ENCODE measurements around the gene RYR2. TPM values are rescaled to one million over a fixed set of nuclear protein-coding genes. Genes with fewer than 3 reads are reported as not detected.

The RYR2 gene
- total and polyA plus RNA-seq, 12 donors, result 43.1 to 1,252 (median 872) TPM

GRCh38 chr1:237852342-237852741 is 810.4 kb downstream of the RYR2 start:
- Histone ChIP-seq H3K27ac (no peak overlapping the region), H3K4me1 (no peaks in the 10 kb centered on the region), H3K4me3 (no peak overlapping the region), H3K27me3 (no peaks in the 10 kb centered on the region), H3K36me3 (no peaks in the 10 kb centered on the region), H3K9me3 (no peaks in the 10 kb centered on the region)
- intact Hi-C loops (cut with DNase I), result no loop called here
- TF ChIP-seq CTCF (IDR thresholded peaks at IDR 0.05), result no peak
- WGBS, 2 donors, result 45 to 55% methylated on average over 3 of the region's 3 CpGs
- DNase-seq, result no peak
- no peak for ATAC-seq

DNA sequence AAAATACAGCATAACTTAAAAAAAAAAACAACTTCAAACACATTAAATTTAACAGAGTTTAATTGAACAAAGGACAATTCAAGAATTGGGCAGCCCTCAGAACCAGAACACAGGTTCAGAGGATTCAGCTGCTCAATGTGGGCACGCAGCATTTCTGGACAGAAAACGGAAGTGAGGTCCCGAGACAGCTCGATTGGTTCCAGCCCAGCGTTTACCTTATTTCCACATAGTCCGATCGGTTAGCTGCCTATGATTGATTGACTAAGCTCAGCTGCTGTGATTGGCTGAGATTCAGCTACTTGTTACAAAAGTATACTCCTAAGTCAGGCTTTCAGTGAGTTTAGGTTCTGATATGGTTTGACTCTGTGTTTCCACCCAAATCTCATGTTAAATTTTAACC is 815.5 kb downstream of the RYR2 start:
- no peaks in the 10 kb centered on the region for H3K27me3 ChIP-seq
- ATAC-seq, result no peak
- no peaks in the 10 kb centered on the region for H3K9me3 ChIP-seq
- no peaks in the 10 kb centered on the region for H3K36me3 ChIP-seq
- H3K4me1 ChIP-seq, result no peaks in the 10 kb centered on the region
- WGBS, 2 donors, result 88 to 91% methylated on average over 7 of the region's 7 CpGs
- no peak overlapping the region for H3K4me3 ChIP-seq
- intact Hi-C loops (cut with DNase I), result no loop called here
- H3K27ac ChIP-seq, result no peak overlapping the region
- DNase-seq, result no peak
- no peak for TF ChIP-seq CTCF (IDR thresholded peaks at IDR 0.05)

DNA sequence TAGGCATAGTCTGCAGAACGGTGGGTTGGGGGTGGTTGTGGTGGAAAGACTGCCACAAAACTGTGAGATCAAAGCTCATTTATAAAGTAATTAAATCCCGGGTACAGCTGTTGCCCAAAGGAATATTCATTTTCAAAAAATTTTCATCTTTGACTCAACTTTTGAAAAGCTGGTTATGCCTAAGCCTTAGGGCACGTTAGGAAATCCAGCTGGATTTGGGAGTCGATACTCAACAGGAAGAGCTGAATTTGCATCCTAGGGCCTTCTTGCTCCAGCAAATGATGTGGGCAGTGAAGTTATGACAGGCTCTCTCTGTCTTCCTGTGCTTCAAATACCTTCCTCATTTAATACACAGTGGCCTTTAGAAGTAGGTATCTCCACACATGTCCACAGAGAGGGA is 817.0 kb downstream of the RYR2 start:
- DNase-seq (no peak), ATAC-seq (no peak)
- Histone ChIP-seq H3K9me3 (no peaks in the 10 kb centered on the region), H3K4me3 (no peak overlapping the region), H3K27ac (no peak overlapping the region), H3K27me3 (no peaks in the 10 kb centered on the region), H3K4me1 (peaks cover 0 to 3% (median 1%) of the 10 kb centered on the region in 9 donors), H3K36me3 (no peaks in the 10 kb centered on the region)
- TF ChIP-seq CTCF (IDR thresholded peaks at IDR 0.05), result no peak
- WGBS, 2 donors, result 66 to 71% methylated on average over 4 of the region's 4 CpGs
- intact Hi-C loops (cut with DNase I), result no loop called here

DNA sequence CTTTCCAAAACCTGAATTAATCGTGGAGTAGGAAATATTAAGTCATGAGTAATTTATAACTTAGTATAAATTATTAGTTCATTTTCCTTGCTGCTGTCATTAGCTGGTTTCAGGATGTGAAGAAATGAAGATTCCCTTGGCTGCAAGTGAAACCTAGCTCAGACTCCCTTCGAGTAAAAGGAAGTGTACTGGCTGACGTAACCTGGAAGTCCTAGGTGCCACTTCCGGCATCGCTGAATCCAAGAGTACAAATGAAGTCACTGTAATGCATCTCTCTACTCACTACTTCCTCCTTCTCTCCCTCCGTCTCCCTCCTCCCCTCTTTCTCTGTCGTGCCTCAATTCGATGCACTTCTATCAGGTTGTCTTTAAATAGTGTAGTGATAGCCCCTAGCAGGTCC is 820.0 kb downstream of the RYR2 start:
- no peak for ATAC-seq
- WGBS, 2 donors, result 72 to 73% methylated on average over 8 of the region's 8 CpGs

More for the DNA sequence above, 820.0 kb downstream of the RYR2 start:
- intact Hi-C loops (cut with DNase I), result no loop called here
- no peaks in the 10 kb centered on the region for H3K36me3 ChIP-seq
- no peak overlapping the region for H3K27ac ChIP-seq
- no peaks in the 10 kb centered on the region for H3K27me3 ChIP-seq
- DNase-seq, result no peak
- H3K4me1 ChIP-seq, result peaks cover 0 to 11% (median 8%) of the 10 kb centered on the region in 9 donors
- no peak overlapping the region for H3K4me3 ChIP-seq
- TF ChIP-seq CTCF (IDR thresholded peaks at IDR 0.05), result no peak
- H3K9me3 ChIP-seq, result no peaks in the 10 kb centered on the region
